ENCODE data around the gene ZMIZ1.

- TF ChIP-seq, protein P1, sequence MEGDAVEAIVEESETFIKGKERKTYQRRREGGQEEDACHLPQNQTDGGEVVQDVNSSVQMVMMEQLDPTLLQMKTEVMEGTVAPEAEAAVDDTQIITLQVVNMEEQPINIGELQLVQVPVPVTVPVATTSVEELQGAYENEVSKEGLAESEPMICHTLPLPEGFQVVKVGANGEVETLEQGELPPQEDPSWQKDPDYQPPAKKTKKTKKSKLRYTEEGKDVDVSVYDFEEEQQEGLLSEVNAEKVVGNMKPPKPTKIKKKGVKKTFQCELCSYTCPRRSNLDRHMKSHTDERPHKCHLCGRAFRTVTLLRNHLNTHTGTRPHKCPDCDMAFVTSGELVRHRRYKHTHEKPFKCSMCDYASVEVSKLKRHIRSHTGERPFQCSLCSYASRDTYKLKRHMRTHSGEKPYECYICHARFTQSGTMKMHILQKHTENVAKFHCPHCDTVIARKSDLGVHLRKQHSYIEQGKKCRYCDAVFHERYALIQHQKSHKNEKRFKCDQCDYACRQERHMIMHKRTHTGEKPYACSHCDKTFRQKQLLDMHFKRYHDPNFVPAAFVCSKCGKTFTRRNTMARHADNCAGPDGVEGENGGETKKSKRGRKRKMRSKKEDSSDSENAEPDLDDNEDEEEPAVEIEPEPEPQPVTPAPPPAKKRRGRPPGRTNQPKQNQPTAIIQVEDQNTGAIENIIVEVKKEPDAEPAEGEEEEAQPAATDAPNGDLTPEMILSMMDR (conservative IDR thresholded peaks at IDR 0.05; ENCODE audit: low read depth in 2 of 2): no peak
- no peak for TF ChIP-seq EZH2 (IDR thresholded peaks at IDR 0.05; ENCODE audit: low read depth, unreplicated experiment)
- no peak for TF ChIP-seq CREB1 (CRISPR knock-in tag; IDR thresholded peaks at IDR 0.05; ENCODE audit: low read depth)
- TF ChIP-seq POLR2AphosphoS5 (IDR thresholded peaks at IDR 0.05; ENCODE audit: low read depth): no peak
- no peak for TF ChIP-seq NANOG (IDR thresholded peaks at IDR 0.05; ENCODE audit: borderline replicate concordance)
- no peak for TF ChIP-seq ZNF114 (CRISPR knock-in tag; IDR thresholded peaks at IDR 0.05)
- no peak for TF ChIP-seq EZH2phosphoT487 (IDR thresholded peaks at IDR 0.05; ENCODE audit: unreplicated experiment)
- TF ChIP-seq, protein P2, sequence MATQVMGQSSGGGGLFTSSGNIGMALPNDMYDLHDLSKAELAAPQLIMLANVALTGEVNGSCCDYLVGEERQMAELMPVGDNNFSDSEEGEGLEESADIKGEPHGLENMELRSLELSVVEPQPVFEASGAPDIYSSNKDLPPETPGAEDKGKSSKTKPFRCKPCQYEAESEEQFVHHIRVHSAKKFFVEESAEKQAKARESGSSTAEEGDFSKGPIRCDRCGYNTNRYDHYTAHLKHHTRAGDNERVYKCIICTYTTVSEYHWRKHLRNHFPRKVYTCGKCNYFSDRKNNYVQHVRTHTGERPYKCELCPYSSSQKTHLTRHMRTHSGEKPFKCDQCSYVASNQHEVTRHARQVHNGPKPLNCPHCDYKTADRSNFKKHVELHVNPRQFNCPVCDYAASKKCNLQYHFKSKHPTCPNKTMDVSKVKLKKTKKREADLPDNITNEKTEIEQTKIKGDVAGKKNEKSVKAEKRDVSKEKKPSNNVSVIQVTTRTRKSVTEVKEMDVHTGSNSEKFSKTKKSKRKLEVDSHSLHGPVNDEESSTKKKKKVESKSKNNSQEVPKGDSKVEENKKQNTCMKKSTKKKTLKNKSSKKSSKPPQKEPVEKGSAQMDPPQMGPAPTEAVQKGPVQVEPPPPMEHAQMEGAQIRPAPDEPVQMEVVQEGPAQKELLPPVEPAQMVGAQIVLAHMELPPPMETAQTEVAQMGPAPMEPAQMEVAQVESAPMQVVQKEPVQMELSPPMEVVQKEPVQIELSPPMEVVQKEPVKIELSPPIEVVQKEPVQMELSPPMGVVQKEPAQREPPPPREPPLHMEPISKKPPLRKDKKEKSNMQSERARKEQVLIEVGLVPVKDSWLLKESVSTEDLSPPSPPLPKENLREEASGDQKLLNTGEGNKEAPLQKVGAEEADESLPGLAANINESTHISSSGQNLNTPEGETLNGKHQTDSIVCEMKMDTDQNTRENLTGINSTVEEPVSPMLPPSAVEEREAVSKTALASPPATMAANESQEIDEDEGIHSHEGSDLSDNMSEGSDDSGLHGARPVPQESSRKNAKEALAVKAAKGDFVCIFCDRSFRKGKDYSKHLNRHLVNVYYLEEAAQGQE (IDR thresholded peaks at IDR 0.05; ENCODE audit: unreplicated experiment): no peak
- TF ChIP-seq ZNF331 (CRISPR knock-in tag; IDR thresholded peaks at IDR 0.05; ENCODE audit: low read depth): no peak
- TF ChIP-seq JUNB (IDR thresholded peaks at IDR 0.05; ENCODE audit: unreplicated experiment): no peak
- no peak for TF ChIP-seq STAT1 (IDR thresholded peaks at IDR 0.05; ENCODE audit: unreplicated experiment)
- TF ChIP-seq, protein P3, sequence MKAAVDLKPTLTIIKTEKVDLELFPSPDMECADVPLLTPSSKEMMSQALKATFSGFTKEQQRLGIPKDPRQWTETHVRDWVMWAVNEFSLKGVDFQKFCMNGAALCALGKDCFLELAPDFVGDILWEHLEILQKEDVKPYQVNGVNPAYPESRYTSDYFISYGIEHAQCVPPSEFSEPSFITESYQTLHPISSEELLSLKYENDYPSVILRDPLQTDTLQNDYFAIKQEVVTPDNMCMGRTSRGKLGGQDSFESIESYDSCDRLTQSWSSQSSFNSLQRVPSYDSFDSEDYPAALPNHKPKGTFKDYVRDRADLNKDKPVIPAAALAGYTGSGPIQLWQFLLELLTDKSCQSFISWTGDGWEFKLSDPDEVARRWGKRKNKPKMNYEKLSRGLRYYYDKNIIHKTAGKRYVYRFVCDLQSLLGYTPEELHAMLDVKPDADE (IDR thresholded peaks at IDR 0.05): no peak
- TF ChIP-seq, protein P4, sequence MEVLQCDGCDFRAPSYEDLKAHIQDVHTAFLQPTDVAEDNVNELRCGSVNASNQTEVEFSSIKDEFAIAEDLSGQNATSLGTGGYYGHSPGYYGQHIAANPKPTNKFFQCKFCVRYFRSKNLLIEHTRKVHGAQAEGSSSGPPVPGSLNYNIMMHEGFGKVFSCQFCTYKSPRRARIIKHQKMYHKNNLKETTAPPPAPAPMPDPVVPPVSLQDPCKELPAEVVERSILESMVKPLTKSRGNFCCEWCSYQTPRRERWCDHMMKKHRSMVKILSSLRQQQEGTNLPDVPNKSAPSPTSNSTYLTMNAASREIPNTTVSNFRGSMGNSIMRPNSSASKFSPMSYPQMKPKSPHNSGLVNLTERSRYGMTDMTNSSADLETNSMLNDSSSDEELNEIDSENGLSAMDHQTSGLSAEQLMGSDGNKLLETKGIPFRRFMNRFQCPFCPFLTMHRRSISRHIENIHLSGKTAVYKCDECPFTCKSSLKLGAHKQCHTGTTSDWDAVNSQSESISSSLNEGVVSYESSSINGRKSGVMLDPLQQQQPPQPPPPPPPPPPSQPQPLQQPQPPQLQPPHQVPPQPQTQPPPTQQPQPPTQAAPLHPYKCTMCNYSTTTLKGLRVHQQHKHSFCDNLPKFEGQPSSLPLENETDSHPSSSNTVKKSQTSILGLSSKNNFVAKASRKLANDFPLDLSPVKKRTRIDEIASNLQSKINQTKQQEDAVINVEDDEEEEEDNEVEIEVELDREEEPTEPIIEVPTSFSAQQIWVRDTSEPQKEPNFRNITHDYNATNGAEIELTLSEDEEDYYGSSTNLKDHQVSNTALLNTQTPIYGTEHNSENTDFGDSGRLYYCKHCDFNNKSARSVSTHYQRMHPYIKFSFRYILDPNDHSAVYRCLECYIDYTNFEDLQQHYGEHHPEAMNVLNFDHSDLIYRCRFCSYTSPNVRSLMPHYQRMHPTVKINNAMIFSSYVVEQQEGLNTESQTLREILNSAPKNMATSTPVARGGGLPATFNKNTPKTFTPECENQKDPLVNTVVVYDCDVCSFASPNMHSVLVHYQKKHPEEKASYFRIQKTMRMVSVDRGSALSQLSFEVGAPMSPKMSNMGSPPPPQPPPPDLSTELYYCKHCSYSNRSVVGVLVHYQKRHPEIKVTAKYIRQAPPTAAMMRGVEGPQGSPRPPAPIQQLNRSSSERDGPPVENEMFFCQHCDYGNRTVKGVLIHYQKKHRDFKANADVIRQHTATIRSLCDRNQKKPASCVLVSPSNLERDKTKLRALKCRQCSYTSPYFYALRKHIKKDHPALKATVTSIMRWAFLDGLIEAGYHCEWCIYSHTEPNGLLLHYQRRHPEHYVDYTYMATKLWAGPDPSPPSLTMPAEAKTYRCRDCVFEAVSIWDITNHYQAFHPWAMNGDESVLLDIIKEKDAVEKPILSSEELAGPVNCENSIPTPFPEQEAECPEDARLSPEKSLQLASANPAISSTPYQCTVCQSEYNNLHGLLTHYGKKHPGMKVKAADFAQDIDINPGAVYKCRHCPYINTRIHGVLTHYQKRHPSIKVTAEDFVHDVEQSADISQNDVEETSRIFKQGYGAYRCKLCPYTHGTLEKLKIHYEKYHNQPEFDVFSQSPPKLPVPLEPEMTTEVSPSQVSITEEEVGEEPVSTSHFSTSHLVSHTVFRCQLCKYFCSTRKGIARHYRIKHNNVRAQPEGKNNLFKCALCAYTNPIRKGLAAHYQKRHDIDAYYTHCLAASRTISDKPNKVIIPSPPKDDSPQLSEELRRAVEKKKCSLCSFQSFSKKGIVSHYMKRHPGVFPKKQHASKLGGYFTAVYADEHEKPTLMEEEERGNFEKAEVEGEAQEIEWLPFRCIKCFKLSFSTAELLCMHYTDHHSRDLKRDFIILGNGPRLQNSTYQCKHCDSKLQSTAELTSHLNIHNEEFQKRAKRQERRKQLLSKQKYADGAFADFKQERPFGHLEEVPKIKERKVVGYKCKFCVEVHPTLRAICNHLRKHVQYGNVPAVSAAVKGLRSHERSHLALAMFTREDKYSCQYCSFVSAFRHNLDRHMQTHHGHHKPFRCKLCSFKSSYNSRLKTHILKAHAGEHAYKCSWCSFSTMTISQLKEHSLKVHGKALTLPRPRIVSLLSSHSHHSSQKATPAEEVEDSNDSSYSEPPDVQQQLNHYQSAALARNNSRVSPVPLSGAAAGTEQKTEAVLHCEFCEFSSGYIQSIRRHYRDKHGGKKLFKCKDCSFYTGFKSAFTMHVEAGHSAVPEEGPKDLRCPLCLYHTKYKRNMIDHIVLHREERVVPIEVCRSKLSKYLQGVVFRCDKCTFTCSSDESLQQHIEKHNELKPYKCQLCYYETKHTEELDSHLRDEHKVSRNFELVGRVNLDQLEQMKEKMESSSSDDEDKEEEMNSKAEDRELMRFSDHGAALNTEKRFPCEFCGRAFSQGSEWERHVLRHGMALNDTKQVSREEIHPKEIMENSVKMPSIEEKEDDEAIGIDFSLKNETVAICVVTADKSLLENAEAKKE (CRISPR knock-in tag; IDR thresholded peaks at IDR 0.05): no peak
Observed at GRCh38 chr10:79181227-79181626, 112.5 kb downstream of the ZMIZ1 start.

All from GM23338 (cell line).